HEK293 (cell line): ENCODE measurements around the gene FAM118B.

ENCODE experiments used
- CTCF ChIP-seq: fragments of 450-650 bp; formaldehyde crosslinking; IDR thresholded peaks from 2 replicates; pipeline ENCODE4 v1.5.1; 2016; ENCODE audit warnings: missing biosample characterization, missing genetic modification characterization
- OVOL3 ChIP-seq: fragments of 450-650 bp; formaldehyde crosslinking; IDR thresholded peaks from 2 replicates; pipeline ENCODE4 v1.5.1; 2016; ENCODE audit warnings: missing biosample characterization, missing genetic modification characterization
- SALL2 ChIP-seq: fragments of 450-650 bp; formaldehyde crosslinking; IDR thresholded peaks from 2 replicates; pipeline ENCODE4 v1.5.0; 2017; ENCODE audit warnings: missing biosample characterization, mild to moderate bottlenecking, missing genetic modification characterization, borderline replicate concordance
- SP7 ChIP-seq: fragments of 450-650 bp; formaldehyde crosslinking; IDR thresholded peaks from 2 replicates; pipeline ENCODE4 v1.5.1; 2016; ENCODE audit warnings: missing biosample characterization, missing genetic modification characterization
- ZNF10 ChIP-seq: fragments of 450-650 bp; formaldehyde crosslinking; IDR thresholded peaks from 2 replicates; pipeline ENCODE4 v1.5.1; 2017; ENCODE audit warnings: missing biosample characterization, missing genetic modification characterization
- ZNF324 ChIP-seq: fragments of 450-650 bp; formaldehyde crosslinking; IDR thresholded peaks from 2 replicates; pipeline ENCODE4 v1.5.1; 2016; ENCODE audit warnings: missing biosample characterization, missing genetic modification characterization
- ZNF350 ChIP-seq: fragments of 450-650 bp; formaldehyde crosslinking; IDR thresholded peaks from 2 replicates; pipeline ENCODE4 v1.5.0; 2017; ENCODE audit warnings: missing biosample characterization, mild to moderate bottlenecking, missing genetic modification characterization
- ZNF530 ChIP-seq: fragments of 450-650 bp; formaldehyde crosslinking; IDR thresholded peaks from 2 replicates; pipeline ENCODE4 v1.5.1; 2016; ENCODE audit warnings: low read depth, missing biosample characterization, missing genetic modification characterization
- ZNF624 ChIP-seq: fragments of 450-650 bp; formaldehyde crosslinking; IDR thresholded peaks from 2 replicates; pipeline ENCODE4 v1.5.1; 2017; ENCODE audit warnings: missing biosample characterization, missing genetic modification characterization

- TF ChIP-seq CTCF (tag by site-specific recombination) = no peak
- no peak for TF ChIP-seq SALL2 (tag by site-specific recombination)
- TF ChIP-seq ZNF530 = no peak
- TF ChIP-seq ZNF624 = no peak
- TF ChIP-seq ZNF350 (tag by site-specific recombination) = no peak
- no peak for TF ChIP-seq ZNF10 (tag by site-specific recombination)
- no peak for TF ChIP-seq SP7 (tag by site-specific recombination)
- TF ChIP-seq OVOL3 = no peak
- TF ChIP-seq ZNF324 = no peak
Measured at GRCh38 chr11:126310992-126311310, 99.4 kb downstream of the FAM118B start.
